Keratinocyte (primary cell): Measurements from ENCODE around the gene ZNF689.

Experiments
- CTCF ChIP-seq, 3 experiments: IDR thresholded peaks in 1 of 3; conservative IDR thresholded peaks in 1 of 3; optimal IDR thresholded peaks in 1 of 3; 2 replicates in 2 of 3; 3 replicates in 1 of 3; pipeline versions ENCODE3 to v1.5.1; 2011; ENCODE audit warnings: low read length in 3 of 3, mild to moderate bottlenecking in 3 of 3, moderate library complexity in 2 of 3, control low read depth in 1 of 3, inconsistent platforms in 1 of 3; ENCODE audit not compliant: insufficient read depth in 2 of 3; ENCODE audit errors: extremely low read depth in 1 of 3
- EZH2 ChIP-seq: IDR thresholded peaks from one replicate; pipeline ENCODE4 v1.6.1; 2012; ENCODE audit warnings: inconsistent platforms, mild to moderate bottlenecking, low read length, moderate library complexity

GRCh38 chr16:30569281-30569680, 40.9 kb downstream of the ZNF689 start:
- TF ChIP-seq CTCF (optimal IDR thresholded peaks at IDR 0.05 in 1 of 3, IDR thresholded peaks at IDR 0.05 in 1 of 3, conservative IDR thresholded peaks at IDR 0.05 in 1 of 3; ENCODE audit: extremely low read depth in 1 of 3, insufficient read depth in 2 of 3, low read length in 3 of 3) (no peak), EZH2 (no peak)
